Endothelial cell of umbilical vein (primary cell): ENCODE data around the gene IQCC.

Experiments used
- EZH2 ChIP-seq: IDR thresholded peaks from 2 replicates; pipeline ENCODE4 v1.6.1; 2012; ENCODE audit warnings: borderline replicate concordance, low read depth, mild to moderate bottlenecking, moderate library complexity, low read length, inconsistent platforms; ENCODE audit not compliant: severe bottlenecking
- MAX ChIP-seq: IDR thresholded peaks from 2 replicates; pipeline ENCODE4 v1.6.1; 2011; ENCODE audit not compliant: insufficient read depth, insufficient read length
- MYC ChIP-seq: IDR thresholded peaks from one replicate; pipeline ENCODE4 v1.6.1; 2011; ENCODE audit warnings: mild to moderate bottlenecking, low read depth, low read length
- POLR2A ChIP-seq: IDR thresholded peaks from 2 replicates; pipeline ENCODE4 v1.6.1; 2012; ENCODE audit warnings: low read depth, mild to moderate bottlenecking, control low read depth, low read length
- TF ChIP-seq, protein P1 (sequence below), 2 donors: IDR thresholded peaks; 1 replicate in 1 of 2; 2 replicates in 1 of 2; pipeline ENCODE4 v1.5.1; 2011; ENCODE audit warnings: low read length in 2 of 2, mild to moderate bottlenecking in 2 of 2, moderate library complexity in 2 of 2, control low read depth in 1 of 2, inconsistent platforms in 1 of 2, low read depth in 1 of 2; ENCODE audit not compliant: insufficient read depth in 1 of 2; ENCODE audit errors: extremely low read depth in 1 of 2

GRCh38 chr1:32204943-32205361, 519 bp upstream of the IQCC start:
- TF ChIP-seq, protein P1, sequence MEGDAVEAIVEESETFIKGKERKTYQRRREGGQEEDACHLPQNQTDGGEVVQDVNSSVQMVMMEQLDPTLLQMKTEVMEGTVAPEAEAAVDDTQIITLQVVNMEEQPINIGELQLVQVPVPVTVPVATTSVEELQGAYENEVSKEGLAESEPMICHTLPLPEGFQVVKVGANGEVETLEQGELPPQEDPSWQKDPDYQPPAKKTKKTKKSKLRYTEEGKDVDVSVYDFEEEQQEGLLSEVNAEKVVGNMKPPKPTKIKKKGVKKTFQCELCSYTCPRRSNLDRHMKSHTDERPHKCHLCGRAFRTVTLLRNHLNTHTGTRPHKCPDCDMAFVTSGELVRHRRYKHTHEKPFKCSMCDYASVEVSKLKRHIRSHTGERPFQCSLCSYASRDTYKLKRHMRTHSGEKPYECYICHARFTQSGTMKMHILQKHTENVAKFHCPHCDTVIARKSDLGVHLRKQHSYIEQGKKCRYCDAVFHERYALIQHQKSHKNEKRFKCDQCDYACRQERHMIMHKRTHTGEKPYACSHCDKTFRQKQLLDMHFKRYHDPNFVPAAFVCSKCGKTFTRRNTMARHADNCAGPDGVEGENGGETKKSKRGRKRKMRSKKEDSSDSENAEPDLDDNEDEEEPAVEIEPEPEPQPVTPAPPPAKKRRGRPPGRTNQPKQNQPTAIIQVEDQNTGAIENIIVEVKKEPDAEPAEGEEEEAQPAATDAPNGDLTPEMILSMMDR (IDR thresholded peaks at IDR 0.05; ENCODE audit: extremely low read depth in 1 of 2, insufficient read depth in 1 of 2, low read depth in 1 of 2, low read length in 2 of 2) = no peak
- TF ChIP-seq POLR2A (no peak), MYC (no peak), MAX (no peak), EZH2 (no peak)
